ENCODE measurements around the gene CEMIP. TPM values are rescaled to one million over a fixed set of nuclear protein-coding genes. Genes with fewer than 3 reads are reported as not detected.

The CEMIP gene
- total RNA-seq, 1 donor from 2014 or later, result 5.9 TPM

DNA sequence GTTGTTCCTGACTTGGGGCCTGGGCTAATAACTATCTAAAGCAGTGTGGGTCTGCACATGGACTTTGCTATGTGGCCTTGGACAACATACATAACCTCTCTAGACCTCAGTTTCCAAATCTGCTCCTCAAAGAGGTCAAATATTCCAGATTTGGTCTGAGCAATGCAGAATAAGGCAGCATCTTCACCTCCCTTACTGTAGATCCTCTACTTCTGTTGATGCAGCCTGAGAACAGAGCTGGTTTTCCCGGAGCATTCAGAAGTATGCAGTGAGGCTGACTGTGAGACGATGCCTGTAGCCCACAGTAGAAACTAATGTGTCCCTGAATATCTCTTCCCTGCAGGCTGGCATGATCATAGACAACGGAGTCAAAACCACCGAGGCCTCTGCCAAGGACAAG is 145.1 kb downstream of the CEMIP start:
- DNase-seq (ENCODE audit: low spot score), result no peak

DNA sequence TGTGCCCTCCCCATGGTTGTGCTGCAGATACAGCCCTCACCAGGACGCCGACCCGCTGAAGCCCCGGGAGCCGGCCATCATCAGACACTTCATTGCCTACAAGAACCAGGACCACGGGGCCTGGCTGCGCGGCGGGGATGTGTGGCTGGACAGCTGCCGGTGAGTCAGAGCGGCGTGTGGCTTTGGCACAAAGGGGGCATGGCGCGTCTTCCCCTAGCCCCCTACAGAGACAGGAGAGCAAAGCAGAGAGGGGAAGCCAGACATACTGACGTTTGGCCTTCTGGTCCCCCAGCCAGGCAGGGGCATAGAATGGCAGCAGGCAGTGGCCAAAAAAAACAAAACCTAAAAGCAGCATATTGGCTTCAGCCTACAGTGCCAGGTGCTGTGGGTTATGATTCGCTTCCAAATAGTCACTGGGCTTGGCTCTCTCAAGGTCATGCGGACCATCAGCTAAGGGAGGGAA is 146.5 kb downstream of the CEMIP start:
- no peak for DNase-seq (ENCODE audit: low spot score)

GRCh38 chr15:80926126-80926525 is 147.0 kb downstream of the CEMIP start:
- no peak for DNase-seq (ENCODE audit: low spot score)

DNA sequence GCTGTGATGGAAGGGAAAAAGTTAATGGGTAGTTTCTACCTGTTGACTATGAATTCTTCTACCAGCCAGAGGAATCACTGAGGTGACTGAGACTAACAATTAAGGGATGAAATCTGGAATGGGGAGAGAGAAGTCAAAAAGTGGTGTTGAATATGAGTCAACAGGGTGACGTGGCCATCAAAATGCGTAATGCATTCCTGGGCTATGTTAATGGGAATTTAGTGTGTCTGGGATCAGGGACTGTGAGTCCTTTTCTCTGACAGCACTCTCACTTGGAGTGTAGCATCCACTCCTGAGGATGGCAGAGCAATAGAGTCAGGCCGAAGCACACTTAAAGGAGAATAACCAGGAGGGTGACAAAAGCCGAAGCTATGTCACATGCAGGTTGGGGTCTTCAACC is 150.1 kb downstream of the CEMIP start:
- no peak for DNase-seq (ENCODE audit: low spot score)

- no peak for DNase-seq (ENCODE audit: low spot score)
Observed at GRCh38 chr15:80929689-80930088, 150.5 kb downstream of the CEMIP start.

GRCh38 chr15:80931191-80931590 is 152.0 kb downstream of the CEMIP start:
- DNase-seq (ENCODE audit: low spot score), result no peak

DNA sequence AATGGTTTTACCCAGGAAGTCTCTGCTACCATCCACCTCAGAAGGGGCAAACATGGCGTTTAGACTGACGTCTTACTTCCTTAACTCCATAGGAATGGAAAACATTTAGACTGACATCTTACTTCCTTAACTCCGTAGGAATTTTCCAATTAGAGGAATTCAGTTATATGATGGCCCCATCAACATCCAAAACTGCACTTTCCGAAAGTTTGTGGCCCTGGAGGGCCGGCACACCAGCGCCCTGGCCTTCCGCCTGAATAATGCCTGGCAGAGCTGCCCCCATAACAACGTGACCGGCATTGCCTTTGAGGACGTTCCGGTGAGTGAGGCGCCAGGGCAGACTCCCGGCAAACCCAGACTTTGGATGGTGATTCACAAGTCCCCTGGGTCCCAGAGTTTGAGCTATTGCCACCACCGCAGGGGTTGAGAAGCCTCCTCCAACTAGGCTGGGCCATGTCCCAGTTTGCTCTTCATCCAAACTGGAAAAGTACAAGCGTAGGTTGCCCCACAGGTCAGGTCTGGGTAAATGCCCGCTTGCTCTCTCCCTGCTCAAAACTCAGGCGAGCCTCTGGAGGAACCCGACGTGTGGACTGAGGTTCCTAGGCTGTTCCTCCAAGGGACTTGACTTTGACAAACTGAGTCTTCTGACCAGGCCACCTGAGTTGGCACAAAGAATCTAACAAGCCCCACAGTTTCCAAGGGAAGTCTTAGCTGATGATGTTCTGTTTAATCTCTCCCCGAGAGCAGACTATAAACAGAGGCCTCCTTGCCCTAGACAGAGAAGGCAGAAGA is 152.7 kb downstream of the CEMIP start:
- DNase-seq (ENCODE audit: low spot score), result no peak

DNA sequence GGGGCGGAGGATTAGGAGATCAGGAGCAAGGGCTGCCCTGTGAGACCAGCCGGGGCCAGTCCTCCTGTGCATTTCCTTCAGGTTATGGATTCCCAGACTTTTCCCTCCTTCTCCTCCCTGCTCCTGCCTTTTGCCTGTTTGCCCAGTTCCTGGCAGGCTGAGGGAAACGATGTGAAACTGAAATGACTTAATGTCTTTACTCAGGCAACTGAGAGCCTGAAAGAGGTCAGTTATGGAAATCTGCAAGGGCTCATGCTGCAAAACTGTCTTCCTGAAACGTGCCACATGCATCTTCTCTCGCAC is 153.3 kb downstream of the CEMIP start:
- no peak for DNase-seq (ENCODE audit: low spot score)

GRCh38 chr15:80932989-80933388 is 153.8 kb downstream of the CEMIP start:
- DNase-seq (ENCODE audit: low spot score), result no peak

GRCh38 chr15:80934761-80935221 is 155.6 kb downstream of the CEMIP start:
- DNase-seq (ENCODE audit: low spot score), result no peak

DNA sequence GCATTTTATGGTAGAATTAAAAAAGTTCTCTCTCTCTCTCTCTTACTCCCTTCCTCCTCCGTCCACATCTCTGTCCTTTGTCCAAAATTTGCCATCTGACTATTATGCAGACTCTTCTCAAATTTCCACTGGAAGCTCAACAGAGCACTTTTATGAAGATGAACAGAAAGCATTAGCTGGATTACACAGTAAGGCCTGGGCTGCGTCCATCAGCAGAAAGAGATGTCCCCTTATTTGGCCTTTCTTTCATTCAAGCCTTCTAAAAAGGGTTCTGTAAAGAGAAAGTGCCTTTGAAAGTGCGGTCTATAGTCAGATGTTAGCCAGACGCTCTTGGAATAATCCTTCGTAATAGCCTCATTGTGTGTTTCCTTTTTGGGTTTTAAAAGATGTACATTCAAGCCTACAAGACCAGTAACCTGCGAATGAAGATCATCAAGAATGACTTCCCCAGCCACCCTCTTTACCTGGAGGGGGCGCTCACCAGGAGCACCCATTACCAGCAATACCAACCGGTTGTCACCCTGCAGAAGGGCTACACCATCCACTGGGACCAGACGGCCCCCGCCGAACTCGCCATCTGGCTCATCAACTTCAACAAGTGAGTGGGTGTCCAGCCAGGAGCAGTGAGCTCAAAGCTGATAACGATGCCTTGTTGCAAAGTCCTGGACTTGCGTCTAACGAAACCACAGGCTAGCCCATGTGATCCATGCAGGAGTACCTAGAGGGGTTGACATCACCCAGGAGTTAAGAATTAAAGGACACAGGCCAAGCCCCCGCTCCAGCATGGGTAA is 157.3 kb downstream of the CEMIP start:
- DNase-seq (ENCODE audit: low spot score), result no peak

GRCh38 chr15:80937718-80938117 is 158.5 kb downstream of the CEMIP start:
- DNase-seq (ENCODE audit: low spot score), result no peak

DNA sequence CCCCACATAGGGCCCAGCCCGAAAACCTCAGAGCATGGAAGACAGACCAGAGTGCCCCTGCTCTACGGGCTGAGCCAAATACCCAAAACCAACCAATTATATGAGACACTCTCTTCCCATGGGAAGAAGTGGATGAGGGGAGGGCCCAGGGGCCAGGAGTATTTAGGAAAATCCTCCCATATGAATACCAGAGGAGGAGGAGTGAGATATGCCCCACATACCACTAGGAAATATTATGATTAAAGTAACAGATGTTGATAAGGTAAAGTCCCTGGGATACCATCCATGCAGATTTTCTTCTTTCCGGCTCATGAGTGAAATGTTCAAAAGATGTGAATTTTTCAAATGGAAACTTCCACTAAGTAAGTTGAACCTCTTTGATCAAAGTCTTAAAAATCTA is 160.0 kb downstream of the CEMIP start:
- no peak for DNase-seq (ENCODE audit: low spot score)

GRCh38 chr15:80940331-80940730 is 161.2 kb downstream of the CEMIP start:
- peak; percentile 39 for DNase-seq (ENCODE audit: low spot score)

DNA sequence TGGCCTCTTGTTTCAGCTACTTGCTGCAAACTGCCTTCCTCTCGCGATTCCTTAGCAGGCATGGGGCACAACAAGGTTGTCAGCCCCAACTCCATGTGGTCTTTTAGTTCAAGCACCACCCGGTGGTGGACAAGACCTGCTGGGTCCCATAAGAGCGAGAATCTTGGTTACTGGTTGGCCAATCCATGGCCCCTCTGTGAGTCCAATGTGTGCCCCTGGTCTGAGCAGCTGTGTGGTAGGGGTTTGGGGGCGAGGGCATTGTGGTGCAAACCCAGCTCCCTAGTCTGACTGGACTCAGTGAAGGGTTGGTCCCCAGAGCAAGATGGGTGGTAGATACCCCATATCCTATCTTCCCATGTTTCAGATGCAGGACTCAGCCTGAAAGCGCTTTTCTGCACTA is 161.7 kb downstream of the CEMIP start:
- peak; percentile 81 for DNase-seq (ENCODE audit: low spot score)

- DNase-seq (ENCODE audit: low spot score), result peak; percentile 45
Observed at GRCh38 chr15:80942266-80942665, 163.1 kb downstream of the CEMIP start.

- DNase-seq (ENCODE audit: low spot score), result peak; percentile 76
Observed at GRCh38 chr15:80942746-80943565, 163.8 kb downstream of the CEMIP start.

- DNase-seq (ENCODE audit: low spot score), result peak; percentile 49
Observed at GRCh38 chr15:80944818-80945217, 165.6 kb downstream of the CEMIP start.

DNA sequence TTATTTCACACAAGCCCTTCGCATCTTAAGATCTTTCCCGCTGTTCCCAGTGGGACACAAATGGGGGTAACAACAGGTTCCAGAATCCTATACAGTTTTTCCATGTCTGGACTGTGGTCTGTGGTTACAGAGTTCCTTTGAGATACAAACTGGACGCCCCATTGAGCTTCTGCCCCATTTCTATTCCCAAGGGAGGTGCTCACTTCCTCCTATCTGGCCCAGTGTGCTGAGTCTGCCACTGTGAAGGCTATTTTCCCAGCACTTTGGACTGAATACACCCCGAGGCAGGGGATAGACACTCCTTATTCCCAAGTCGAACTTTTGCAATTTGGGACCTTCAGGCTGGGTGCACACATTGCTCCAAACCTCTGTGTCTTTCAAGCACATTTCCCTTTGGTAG is 166.4 kb downstream of the CEMIP start:
- peak; percentile 20 for DNase-seq (ENCODE audit: low spot score)

DNA sequence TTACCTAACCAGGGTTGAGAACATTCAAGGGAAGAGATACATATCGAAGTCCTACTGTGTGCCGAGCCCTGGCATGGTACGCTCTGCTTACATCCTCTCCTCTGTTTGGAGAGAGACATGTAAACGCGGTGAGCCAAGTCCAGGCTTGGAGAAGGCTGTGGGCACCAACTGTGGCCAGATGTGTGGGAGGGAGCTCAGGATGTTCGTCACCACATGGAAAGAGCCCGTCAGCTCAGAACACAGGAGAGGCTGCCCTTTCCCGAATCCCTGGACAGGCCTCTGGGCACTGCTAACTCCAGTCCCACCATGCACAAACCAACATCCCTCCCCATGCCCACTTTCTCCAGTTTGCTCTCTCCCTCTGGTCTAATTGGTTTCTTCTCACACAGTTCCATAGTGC is 167.4 kb downstream of the CEMIP start:
- peak; percentile 74 for DNase-seq (ENCODE audit: low spot score)

GRCh38 chr15:80948651-80949292 is 169.6 kb downstream of the CEMIP start:
- peak; percentile 55 for DNase-seq (ENCODE audit: low spot score)
